Measurements from ENCODE around the gene IFIT3.
"Not testable (repeated sequence)": the region's sequence is repeated elsewhere in the genome, so short reads cannot be mapped to it uniquely, and the experiment has no call there.

GRCh38 chr10:89325081-89325480 is 2.7 kb upstream of the IFIT3 start:
- not testable (repeated sequence) for TF ChIP-seq CTCF (IDR thresholded peaks at IDR 0.05; ENCODE audit: low read length); EZH2 (optimal IDR thresholded peaks at IDR 0.05; ENCODE audit: low read depth, low read length); EZH2phosphoT487 (IDR thresholded peaks at IDR 0.05; ENCODE audit: low read length)

Measured in MM.1S (cell line).